ENCODE results near the gene PTGR2. TPM values are rescaled to one million over a fixed set of nuclear protein-coding genes. Genes with fewer than 3 reads are reported as not detected.
A peak's percentile ranks its signal among the peaks of the same experiment; 100 is the strongest.

Gene PTGR2
- total and polyA plus RNA-seq, 2 donors (not counting 3 experiments of a cell fraction or from before 2014, with no cell fraction given): 1.1 to 5.6 TPM

- H3K4me1 ChIP-seq (ENCODE audit: control insufficient read depth, extremely low read depth, insufficient read depth, low read length): peaks cover 18% of the 10 kb centered on the region
- ChIA-PET POLR2A (interaction anchor here (1.2 to 1.6 kb wide), 2 partner anchors 36 to 163 kb away, joined by 3 to 4 read pairs; partner anchors contain the start of gene PTGR2), CTCF (interaction anchor here (1.0 to 2.8 kb wide), 4 partner anchors 36 to 253 kb away, joined by 3 to 22 read pairs (median 5); partner anchors contain the start of gene PTGR2)
- no peak for FAIRE-seq
- H3K27me3 ChIP-seq (ENCODE audit: control insufficient read depth in 2 of 2, insufficient read depth in 2 of 2, low read length in 2 of 2): no peaks in the 10 kb centered on the region
- dilution Hi-C loops (cut with MboI; ENCODE audit: extremely low pct_ligation_motif_present, low sequenced_read_pairs) (no loop called here), intact Hi-C loops (cut with micrococcal nuclease) (loop anchor here (2.0 kb wide), 1 partner anchor 134 kb away; no protein-coding TSS in a partner anchor)
- no peaks in the 10 kb centered on the region for H4K20me1 ChIP-seq (replicated peaks; ENCODE audit: control insufficient read depth, extremely low read depth, insufficient read depth, low read length)
- TF ChIP-seq MYC (IDR thresholded peaks at IDR 0.05; ENCODE audit: low read depth, low read length): no peak
- no peak for TF ChIP-seq POLR2A (IDR thresholded peaks at IDR 0.05; ENCODE audit: low read depth, low read length)
- TF ChIP-seq FOS (IDR thresholded peaks at IDR 0.05; ENCODE audit: borderline replicate concordance, insufficient read depth, low read length): no peak
- no peak for TF ChIP-seq EZH2 (IDR thresholded peaks at IDR 0.05; ENCODE audit: borderline replicate concordance, low read depth, low read length, severe bottlenecking)
- no peak for TF ChIP-seq CTCF (IDR thresholded peaks at IDR 0.05; ENCODE audit: extremely low read depth in 1 of 2, insufficient read depth in 1 of 2, low read depth in 1 of 2, low read length in 2 of 2)
- no TSS peak for BruUV-seq (replicated peaks)
- peak overlapping the region; percentile 79 for H3K4me2 ChIP-seq (ENCODE audit: insufficient read depth, low read length)
- H3K36me3 ChIP-seq (ENCODE audit: control insufficient read depth in 2 of 2, extremely low read depth in 1 of 2, insufficient read depth in 2 of 2, low read length in 2 of 2): no peaks in the 10 kb centered on the region
- peak overlapping the region; percentile 60 to 87 (median 73) for H3K4me3 ChIP-seq (replicated peaks in 1 of 3; ENCODE audit: insufficient read depth in 1 of 3, low read depth in 1 of 3, low read length in 3 of 3)
- H3K9me3 ChIP-seq (replicated peaks; ENCODE audit: control insufficient read depth, insufficient read depth, low read length): no peaks in the 10 kb centered on the region
- H3K9ac ChIP-seq (replicated peaks; ENCODE audit: extremely low read depth, insufficient read depth, low read length): peak overlapping the region; percentile 85
- H3K27ac ChIP-seq (ENCODE audit: insufficient read depth, low read depth, low read length): peak overlapping the region; percentile 90
- peaks cover 64% of the 10 kb centered on the region for H3K79me2 ChIP-seq (ENCODE audit: control insufficient read depth, insufficient read depth, low read length)
- no peak overlapping the region for H2AFZ ChIP-seq (ENCODE audit: low read depth, low read length)
- no peaks in the 10 kb centered on the region for H3K9me1 ChIP-seq (replicated peaks; ENCODE audit: control insufficient read depth, extremely low read depth, insufficient read depth, low read length)
- peak; percentile 60 for DNase-seq (ENCODE audit: low read depth, low spot score)
Observed at GRCh38 chr14:73887318-73887616, 35.6 kb downstream of the PTGR2 start.

Data from endothelial cell of umbilical vein (primary cell).